Measurements from ENCODE around the gene BCAR3. TPM values are rescaled to one million over a fixed set of nuclear protein-coding genes. Genes with fewer than 3 reads are reported as not detected.
"Not testable (repeated sequence)": the region's sequence is repeated elsewhere in the genome, so short reads cannot be mapped to it uniquely, and the experiment has no call there.

Gene BCAR3
- total RNA-seq, 2 donors from 2014 or later: 10.4 to 17.5 TPM

DNA sequence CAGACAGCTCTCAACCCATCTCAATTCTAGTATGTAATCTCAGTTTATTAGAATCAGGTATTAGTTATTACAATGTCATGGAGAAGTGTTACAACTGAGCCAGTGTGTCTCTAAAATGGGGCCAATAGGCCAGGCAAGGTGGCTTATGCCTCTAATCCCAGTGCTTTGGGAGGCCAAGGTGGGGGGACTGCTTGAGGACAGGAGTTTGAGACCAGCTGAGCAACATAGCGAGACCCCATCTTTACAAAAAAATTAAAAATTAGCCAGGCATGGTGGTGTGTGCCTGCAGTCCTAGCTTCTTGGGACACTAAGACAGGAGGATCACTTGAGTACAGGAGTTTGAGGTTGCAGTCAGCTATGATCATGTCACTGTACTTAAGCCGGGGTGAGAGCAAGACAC lies 104.9 kb downstream of the BCAR3 start:
- intact Hi-C loops (cut with DNase I): no loop called here
- no peak for DNase-seq (ENCODE audit: low spot score)

- intact Hi-C loops (cut with DNase I): no loop called here
- DNase-seq (ENCODE audit: low spot score): peak; percentile 78
Measured at GRCh38 chr1:93576346-93576745, 105.3 kb downstream of the BCAR3 start.

- peak; percentile 55 for DNase-seq (ENCODE audit: low spot score)
- intact Hi-C loops (cut with DNase I): no loop called here
Measured at GRCh38 chr1:93575621-93576284, 105.9 kb downstream of the BCAR3 start.

- intact Hi-C loops (cut with DNase I): no loop called here
- no peak for DNase-seq (ENCODE audit: low spot score)
Measured at GRCh38 chr1:93574991-93575390, 106.6 kb downstream of the BCAR3 start.

DNA sequence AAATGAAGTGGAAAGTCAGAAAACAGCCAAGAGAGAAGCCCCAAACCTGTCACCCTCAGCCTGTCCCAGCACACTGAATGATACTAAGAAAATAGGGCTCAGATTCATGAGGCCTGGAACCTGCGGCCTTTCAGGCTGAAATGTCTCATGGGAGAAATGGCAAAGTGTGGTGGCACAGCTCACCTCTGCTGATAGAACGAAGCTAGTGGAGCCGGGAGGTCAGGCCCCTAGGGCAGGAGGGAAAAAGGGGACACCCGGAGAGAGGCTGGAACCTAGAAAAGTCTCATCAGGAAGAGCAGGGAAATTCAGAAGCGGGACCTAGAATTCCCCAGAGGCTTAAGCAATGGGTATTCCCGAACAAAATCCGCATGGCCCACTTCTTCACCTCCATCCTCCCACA lies 107.1 kb downstream of the BCAR3 start:
- intact Hi-C loops (cut with DNase I): no loop called here
- DNase-seq (ENCODE audit: low spot score): no peak

GRCh38 chr1:93573940-93574469 lies 107.6 kb downstream of the BCAR3 start:
- DNase-seq (ENCODE audit: low spot score): no peak
- intact Hi-C loops (cut with DNase I): no loop called here

DNA sequence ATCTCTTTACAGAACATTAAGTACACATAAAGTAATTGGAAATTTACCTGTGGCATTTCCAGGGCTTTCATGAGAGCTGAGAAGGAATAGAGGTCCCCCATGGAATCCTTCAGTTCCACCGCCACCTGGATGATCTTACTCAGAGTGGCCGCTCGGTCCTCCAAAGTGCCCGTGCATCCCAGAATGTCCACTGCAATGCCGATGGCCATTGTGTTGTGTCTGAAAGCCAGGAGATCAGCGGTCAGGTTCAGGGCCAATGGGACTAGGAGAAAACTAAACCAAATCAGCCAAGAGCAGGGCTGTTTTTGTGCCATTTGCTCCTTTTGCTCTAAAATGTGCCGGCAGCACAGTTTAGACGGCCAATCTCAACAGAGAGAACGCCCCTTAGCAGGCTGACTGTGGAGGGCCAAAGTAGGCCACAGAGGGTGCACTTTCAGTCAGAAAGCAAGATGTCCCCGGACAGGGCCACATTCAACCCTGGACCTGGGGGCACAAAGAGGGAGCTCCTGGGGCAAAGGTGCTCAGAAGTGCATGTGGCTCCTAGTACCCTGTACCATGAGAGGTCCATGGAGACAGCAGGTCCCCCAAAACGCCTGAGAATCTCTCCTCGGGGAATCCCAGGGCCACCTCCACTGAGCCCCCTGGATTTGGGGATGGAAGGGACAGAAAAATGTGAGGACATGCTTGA lies 109.9 kb downstream of the BCAR3 start:
- DNase-seq (ENCODE audit: low spot score): no peak
- intact Hi-C loops (cut with DNase I): no loop called here

DNA sequence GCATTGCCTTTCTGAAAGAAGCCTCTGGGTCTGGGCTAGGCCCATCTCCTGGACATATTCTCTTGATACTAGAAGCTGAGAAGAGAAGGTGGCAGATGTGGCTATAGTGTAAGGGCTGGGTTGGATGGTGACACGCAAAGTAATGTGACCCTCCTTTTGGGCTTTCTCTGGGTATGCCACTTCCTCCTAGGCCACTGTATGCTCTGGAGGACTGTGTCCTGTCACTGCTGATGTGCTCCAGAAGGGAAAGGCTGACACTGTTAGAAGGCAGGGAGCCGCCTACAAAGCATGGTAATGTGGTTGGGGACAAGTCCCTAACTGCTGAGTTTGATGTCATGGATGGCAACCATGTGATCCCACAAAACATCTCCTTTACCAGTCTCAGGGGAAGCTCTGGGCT lies 112.1 kb downstream of the BCAR3 start:
- intact Hi-C loops (cut with DNase I): no loop called here
- no peak for DNase-seq (ENCODE audit: low spot score)

- no peak for DNase-seq (ENCODE audit: low spot score)
- intact Hi-C loops (cut with DNase I): no loop called here
Measured at GRCh38 chr1:93567255-93567918, 114.2 kb downstream of the BCAR3 start.

- intact Hi-C loops (cut with DNase I): no loop called here
- DNase-seq (ENCODE audit: low spot score): no peak
Measured at GRCh38 chr1:93566227-93566626, 115.4 kb downstream of the BCAR3 start.

DNA sequence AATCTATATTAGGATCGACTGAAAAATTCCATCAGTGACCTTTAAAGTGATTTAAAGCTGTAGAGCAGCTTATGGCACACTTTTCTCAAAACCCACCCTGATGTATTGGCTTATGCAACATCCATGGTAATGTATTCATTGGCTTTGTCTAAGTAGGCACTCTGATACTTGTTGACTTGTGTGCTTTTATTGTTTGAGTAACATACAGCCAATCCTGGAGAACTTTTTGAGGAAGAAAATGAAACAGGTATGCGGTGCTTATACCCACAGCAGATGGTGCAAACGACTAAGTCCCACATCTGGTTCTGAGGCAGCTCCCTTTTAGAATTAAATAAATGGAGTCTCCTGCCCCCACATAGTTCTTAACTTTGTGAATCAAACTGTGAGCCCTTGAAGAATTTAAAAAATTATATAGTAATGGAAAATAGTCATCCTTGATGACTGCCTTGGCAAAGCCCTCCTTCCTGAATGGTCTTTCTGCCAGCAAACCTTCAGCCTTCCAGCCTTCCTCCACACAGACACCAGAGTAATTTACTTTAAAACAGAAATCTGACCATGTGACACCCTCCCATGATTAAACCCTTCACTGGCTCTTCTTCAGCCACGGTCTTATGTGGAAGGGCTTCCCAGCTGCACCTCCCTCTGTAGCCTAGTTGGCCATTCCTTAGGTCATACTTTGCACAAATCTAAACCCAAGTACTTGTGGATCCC lies 116.0 kb downstream of the BCAR3 start:
- DNase-seq (ENCODE audit: low spot score): no peak
- intact Hi-C loops (cut with DNase I): no loop called here

GRCh38 chr1:93559695-93560094 lies 121.9 kb downstream of the BCAR3 start:
- intact Hi-C loops (cut with DNase I): no loop called here
- no peak for DNase-seq (ENCODE audit: low spot score)

- intact Hi-C loops (cut with DNase I): no loop called here
- DNase-seq (ENCODE audit: low spot score): no peak
Measured at GRCh38 chr1:93559045-93559444, 122.6 kb downstream of the BCAR3 start.

DNA sequence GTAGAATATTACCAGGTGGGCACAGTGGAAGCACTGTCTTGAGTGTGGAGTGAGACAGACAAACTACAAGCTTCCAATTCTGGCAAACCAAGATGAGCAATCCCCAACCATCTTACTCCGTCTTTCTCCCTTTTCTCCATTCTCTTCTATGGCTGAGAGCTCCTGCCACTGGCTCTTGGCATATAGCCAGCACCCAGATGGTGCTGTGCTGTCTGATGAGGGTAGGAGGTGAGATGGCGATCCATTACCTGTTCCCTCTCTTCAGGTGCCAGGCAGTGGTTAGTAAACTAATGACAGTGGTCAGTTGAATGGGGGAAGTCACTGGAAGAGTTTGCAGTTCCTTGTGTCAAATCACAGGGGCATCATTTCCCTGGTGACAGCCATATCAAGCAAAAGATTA lies 125.3 kb downstream of the BCAR3 start:
- DNase-seq (ENCODE audit: low spot score): no peak
- intact Hi-C loops (cut with DNase I): no loop called here

DNA sequence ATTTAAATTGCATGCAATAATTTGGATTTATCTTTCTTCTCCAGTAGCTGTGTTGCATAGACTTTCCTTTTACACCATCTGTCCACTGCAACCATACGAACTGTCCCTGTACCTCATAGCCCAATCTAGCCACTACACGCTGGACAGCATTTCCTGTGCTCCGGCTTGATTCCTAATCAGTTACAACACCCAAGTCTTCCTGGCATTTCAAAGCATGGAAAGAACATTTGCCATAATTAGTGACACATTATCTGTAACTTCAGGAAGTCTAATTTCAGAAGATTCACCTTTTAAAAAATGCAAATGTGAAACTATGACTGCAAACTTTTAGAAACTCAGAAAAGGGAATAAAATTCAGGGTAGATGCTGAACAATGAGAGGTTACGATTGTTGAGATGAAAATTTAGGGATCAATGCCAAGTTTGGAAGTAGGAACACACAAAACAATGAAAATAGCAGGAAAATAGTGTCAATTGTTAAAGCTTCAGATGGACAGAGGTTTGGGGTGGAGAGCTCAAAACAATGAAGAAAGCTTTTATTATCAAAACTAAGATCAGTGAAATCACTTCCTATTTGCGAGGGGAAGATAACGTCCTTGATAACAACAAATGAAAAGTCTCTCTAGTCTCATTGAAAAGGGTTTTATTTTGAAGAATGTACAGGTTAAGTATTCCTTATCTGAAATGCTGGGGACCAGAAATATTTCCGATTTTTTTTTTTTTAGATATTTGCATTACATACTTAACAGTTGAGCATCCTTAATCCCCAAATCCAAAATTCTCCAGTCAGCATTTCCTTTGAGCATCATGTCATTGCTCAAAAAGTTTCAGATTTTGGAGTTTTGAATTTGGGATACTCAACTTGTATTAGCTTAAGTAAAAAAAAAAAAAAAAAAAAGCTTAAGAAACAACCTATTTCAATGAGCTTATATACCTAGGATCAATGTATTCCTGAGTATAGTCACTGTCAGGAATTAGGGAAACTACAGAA lies 126.5 kb downstream of the BCAR3 start:
- intact Hi-C loops (cut with DNase I): no loop called here
- DNase-seq (ENCODE audit: low spot score): no peak

DNA sequence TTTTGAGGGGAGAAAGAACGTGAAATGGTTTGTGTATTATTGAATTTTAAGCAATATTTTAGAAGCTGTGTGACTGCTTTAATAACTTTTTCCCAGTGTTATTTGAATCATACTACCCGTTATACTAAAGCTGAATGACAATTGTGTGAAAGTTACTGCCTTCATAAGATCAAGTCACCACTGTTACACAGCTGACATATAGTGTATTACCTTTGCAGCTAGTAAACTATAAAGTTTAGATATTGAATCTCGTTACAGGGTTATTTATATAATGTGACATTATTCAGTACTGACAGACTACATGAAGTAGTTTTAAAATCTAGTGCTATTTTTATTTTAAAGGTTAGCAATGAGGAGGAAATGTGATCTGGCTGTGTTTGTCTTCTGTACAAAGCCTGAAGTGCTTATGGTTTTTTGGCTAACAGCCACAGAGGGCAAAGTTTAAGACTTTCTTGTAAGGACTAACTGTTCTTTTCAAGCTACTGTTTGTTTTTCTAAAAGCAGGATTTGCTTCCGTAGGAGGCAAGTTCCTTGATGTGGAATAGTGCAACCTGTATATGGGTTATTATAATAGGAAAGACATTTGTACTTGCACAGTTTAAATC lies 127.6 kb downstream of the BCAR3 start:
- DNase-seq (ENCODE audit: low spot score); intact Hi-C loops (cut with DNase I): not testable (repeated sequence)

DNA sequence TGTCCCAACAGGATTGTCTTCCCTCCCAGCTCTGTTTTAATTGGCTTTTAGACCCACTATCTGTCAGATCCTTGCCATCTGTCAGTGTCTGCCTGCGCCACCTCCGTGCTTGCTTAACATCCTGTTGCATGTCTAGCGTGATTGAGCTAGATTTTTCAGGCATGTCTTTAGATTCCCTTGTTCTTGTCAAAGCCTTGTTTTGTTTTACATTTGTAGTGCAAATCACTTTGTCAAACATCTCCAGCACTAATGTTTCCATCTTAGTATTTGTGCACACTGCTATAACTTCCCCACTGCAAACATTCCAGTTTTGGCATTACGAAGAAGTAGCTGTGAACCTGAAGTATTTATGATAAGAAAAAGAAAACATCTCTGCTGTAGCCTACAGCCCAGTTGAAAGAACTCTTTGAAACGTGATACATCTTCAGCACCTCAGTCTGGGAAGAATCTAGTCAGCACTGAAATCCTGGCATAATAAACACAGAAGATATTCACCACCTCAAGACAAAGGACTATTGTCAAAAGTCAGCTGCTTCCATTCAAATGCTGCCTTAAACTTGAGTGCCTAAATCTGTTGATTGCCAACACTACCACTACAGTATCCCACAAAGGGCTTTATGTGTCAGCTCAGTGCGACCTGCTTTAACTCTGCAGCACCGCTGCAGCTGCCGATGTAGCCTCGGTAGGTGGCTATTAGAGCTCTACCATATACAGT lies 128.7 kb downstream of the BCAR3 start:
- intact Hi-C loops (cut with DNase I): no loop called here
- DNase-seq (ENCODE audit: low spot score): no peak

DNA sequence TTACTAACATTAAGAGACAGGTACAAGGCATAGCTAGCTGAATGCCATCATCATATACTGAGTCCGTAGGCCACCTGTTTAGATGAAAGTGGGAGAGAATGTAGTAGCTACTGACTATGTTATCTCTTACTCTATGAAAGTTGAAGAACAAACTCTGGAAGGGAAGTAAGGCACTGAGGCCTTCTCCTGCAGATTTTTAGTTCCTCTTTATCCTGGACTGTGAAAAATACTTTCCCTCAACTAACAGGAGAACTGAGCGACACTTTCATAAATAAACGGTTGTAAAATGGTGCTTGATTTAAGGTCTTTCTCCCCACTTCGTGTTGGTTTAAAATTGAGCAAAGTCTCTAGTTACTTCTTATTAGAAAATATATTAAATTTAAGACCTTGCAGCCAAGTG lies 131.8 kb downstream of the BCAR3 start:
- no peak for DNase-seq (ENCODE audit: low spot score)
- intact Hi-C loops (cut with DNase I): no loop called here

Measured in posterior vena cava (tissue), 2 donors.